ENCODE results near the gene MC2R.
"Not testable (repeated sequence)": the region's sequence is repeated elsewhere in the genome, so short reads cannot be mapped to it uniquely, and the experiment has no call there.

Gene MC2R

DNA sequence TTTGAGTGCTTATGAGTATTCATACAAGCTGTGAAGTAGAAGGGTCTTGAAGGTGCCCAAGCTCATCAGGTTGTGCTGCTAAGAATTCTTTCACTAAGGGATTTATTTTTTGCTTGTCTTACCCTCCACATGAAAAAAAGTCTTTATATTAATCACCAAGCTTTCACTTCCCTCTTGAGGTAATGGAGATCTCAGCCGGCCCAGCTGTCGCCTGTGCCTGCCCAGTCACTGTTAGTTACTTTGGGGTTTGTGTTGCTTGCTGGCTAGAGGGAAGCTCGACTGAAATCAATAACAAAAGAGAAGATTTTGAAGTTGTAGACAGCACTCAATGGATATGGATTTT is 21.9 kb downstream of the MC2R start:
- DNase-seq (ENCODE audit: low read depth): no peak

DNA sequence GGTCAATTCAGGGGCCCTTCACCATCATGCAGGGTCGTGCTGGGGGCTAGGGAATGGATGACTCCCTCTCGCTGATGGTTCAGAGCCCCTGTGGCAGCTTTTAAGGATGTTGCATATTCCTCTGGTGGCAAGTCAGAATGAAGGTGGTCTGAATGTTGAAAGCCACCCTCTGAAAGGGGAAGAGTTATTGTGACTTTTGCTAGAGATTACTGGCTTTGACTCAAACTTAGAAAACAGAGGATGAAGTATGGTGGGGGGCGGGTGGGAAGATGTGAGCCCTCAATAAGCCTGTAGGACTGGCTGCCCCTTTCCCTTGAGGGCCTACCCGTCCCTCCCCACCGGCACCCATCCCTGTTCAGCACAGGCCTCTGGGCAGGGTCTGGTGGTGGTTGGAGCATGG is 23.2 kb downstream of the MC2R start:
- DNase-seq (ENCODE audit: low read depth): no peak

- DNase-seq (ENCODE audit: low read depth): no peak
These were observed 24.5 kb downstream of the MC2R start for GRCh38 chr18:13890761-13891361.

DNA sequence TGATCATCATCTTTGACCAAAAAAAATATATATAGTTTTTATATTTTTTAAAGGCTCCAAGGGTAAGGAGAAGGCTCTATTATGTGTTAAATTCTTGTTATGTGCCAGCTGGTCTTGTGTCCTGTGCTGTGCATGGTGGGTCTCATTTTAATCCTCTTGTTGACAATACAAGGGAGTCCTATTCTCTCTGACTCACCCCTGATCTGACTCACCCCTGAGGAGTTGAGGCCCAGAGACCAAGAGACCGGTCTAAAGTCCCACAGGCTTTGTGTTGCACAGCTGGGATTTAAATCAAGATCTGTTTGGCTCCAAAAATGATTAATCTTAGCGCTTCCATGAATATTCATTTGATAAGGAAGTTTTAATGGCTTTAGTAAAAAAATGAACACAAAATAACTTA is 25.7 kb downstream of the MC2R start:
- DNase-seq (ENCODE audit: low read depth): no peak

DNA sequence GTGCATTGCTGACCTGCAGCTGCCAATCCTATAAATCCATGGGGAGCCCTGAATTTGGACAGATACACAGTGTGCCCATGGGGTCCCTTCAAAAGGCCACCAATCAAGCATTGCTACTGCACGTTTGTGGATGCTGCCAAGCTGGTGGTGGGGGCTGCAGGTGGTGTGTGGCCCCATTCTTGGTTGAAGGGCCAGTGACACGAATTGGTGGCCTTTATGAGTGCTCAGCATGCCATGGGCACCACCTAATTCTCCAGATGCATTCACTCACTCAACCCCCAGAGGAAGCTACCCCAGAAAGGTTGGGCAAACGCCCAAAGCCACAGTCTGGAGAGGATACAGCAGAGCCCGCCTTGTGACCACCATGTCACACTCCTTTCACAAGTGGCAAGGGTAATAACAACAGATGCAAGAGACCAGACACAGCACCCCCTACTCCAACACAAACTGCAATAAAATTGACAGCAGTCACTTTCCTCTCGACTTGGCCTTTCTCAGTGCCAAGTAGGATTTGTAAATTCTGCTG is 27.1 kb downstream of the MC2R start:
- no peak for DNase-seq (ENCODE audit: low read depth)

GRCh38 chr18:13885009-13885408 is 30.3 kb downstream of the MC2R start:
- DNase-seq (ENCODE audit: low read depth): no peak

DNA sequence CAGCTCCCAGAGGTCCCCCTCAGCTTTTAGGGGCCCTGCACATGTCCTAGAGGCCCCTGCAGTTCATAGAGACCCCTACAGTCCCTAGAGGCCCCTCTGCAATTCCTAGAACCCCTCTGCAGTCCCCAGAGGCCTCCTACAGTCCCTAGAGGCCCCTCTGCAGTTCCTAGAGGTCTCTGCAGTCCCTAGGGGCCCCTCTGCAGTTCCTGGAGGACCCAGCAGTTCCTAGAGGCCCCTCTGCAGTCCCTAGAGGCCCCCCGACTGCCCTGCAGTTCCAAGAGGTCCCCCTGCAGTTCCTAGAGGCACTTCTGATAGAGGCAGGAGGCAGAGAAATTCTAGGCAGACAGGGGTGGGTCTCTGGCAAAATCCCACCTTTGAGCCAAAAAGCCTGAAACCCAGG is 35.4 kb downstream of the MC2R start:
- no peak for DNase-seq (ENCODE audit: low read depth)

DNA sequence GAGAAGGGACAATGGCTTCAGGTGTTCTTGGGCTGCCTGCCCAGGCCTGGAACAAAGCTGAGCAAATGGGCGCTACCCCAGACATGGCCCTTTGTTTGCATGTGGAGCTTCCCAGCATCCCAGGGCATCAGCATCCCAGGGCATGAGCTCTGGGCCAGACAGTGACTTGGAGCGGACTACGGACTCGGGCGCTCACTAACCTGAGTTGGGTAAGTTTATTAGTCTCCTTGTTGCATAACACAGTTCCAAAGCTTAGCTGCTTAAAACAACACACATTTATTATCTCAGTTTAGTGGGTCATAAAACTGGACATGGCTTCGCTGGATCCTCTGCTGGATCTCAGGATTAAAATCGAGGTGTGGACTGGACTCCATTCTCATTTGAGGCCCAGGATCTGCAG is 35.8 kb downstream of the MC2R start:
- no peak for DNase-seq (ENCODE audit: low read depth)

DNA sequence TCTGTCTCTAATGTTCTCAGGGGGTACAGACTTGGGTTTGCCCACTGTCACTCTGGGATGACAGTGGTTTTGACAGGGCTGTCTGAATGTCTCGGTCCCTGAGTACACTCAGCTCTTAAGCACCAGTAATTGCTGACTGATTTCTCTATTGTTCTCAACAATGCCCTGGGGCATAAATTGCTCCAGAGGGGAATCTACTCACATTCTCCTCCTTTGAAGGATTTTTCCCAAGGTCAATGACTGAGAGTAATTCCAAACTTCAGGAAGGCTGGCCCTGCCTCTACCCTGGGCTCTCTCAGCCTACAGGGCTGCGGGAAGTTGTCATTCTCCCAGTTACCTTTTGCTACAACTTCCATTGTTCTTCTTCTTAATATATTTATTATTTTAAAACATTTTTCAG is 36.5 kb downstream of the MC2R start:
- DNase-seq (ENCODE audit: low read depth): no peak

DNA sequence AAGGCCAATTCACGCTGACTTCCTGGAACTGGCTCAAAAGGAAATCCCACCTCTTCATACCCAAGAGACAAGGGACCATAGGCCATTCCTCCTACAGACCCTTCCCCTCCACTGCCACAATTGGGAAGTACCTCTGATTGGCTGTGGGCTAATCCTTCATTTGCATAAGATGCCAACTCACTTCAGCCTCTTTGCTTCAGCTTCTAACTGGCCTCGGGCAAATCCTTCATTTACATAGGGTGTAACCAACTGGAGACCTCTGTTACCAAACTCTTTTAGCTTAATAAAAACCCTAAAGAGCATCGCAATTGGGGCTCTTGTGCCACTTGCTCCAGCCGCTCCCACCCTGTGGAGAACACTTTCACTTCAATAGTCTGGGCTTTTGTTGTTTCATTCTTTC is 38.2 kb downstream of the MC2R start:
- DNase-seq (ENCODE audit: low read depth): no peak

- no peak for DNase-seq (ENCODE audit: low read depth)
These were observed 40.8 kb downstream of the MC2R start for GRCh38 chr18:13874558-13874957.

DNA sequence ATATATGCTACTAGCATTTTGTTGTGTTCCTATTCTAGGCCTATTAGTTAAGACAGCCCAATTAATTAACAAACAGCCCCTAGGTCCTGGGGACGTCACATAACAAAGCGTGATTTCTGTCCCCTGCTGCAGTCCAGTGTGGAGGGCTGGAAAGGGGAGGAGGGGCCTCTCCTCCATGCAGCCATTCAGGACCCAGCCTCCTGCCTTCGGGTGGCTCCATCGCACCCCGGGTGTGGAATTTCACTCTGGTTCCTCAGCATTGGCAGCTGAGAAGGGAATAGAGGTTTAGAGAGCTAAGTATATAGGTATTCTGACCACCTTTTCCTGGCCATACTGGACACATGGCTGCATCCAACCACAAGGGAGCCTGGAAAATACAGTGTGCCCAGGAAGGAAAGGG is 42.4 kb downstream of the MC2R start:
- DNase-seq (ENCODE audit: low read depth): no peak

GRCh38 chr18:13872373-13872772 is 43.0 kb downstream of the MC2R start:
- DNase-seq (ENCODE audit: low read depth): no peak

GRCh38 chr18:13871701-13872100 is 43.6 kb downstream of the MC2R start:
- no peak for DNase-seq (ENCODE audit: low read depth)

DNA sequence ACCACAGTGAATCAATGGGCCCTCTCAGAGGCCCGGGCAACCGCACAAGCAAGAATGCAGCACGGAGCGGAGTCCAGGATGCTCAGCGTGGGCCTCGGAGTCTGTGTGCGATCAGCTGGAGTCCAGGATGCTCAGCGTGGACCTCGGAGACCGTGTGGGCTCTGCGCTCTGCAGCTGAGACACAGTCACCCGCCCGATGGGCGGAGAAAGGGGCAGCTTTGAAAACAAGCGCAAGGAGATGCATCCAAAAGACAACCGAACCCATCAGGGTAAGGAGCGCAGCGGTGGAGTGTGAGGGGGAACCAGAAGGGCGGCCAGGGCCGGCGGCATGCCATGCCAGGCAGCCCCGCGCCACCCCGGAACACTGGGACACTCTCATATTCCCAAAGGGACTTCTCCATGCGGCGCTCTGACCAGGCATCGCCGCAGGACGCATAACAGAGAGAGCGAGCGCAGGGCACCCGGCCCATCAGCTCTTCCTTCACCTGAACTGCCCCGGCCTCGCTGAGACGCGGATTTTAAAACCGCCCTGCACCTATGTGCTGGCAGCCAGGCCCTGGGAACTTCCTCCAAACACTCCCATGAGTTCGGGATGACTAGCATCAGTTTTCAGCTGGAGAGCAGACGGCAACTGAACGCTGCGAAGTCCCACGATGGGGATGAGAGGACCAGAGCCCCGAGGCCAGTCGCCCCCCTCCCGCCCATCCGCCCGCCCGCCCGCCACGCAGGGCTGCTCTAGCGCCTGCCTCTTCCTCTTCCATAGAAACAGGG is 46.6 kb downstream of the MC2R start:
- no peak for DNase-seq (ENCODE audit: low read depth)

DNA sequence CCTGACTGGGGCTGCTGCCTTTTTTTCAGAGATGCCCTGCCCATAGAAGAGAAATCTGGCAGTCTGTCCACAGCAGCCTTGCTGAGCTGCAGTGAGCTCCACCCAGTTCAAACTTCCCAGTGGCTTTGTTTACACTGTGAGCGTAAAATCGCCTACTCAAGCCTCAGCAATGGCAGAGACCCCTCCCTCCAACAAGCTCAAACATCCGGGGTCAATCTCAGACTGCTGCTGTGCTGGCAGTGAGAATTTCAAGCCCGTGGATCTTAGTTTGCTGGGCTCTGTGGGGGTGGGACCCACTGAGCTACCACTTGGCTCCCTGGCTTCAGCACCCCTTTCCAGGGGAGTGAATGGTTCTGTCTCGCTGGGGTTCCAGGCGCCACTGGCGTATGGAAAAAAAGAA is 52.4 kb downstream of the MC2R start:
- DNase-seq (ENCODE audit: low read depth): not testable (repeated sequence)

DNA sequence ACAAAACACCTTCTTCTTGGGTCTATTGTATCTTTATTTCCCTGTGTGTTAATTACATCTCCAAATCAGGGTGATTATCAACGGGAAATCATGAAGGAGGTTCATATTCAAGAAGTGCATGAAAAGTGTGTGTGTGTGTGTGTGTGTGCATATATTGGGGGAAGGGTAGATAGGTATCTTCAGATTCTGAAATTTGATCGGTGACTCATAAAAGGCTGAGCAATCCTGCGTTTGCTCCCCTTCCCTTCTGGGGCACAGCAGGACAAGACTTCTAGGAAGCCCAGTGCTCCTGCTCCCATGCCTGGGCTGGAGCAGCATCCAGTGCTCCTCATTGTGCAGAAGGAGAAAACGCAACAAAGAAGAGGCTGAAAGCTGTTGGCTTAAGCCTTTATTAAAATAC is 65.5 kb downstream of the MC2R start:
- no peak for DNase-seq (ENCODE audit: low read depth)

GRCh38 chr18:13836559-13836958 is 78.8 kb downstream of the MC2R start:
- no peak for DNase-seq (ENCODE audit: low read depth)

GRCh38 chr18:13835202-13835601 is 80.1 kb downstream of the MC2R start:
- no peak for DNase-seq (ENCODE audit: low read depth)

GRCh38 chr18:13834496-13835015 is 80.8 kb downstream of the MC2R start:
- no peak for DNase-seq (ENCODE audit: low read depth)
